Measurements from ENCODE around the gene SPCS1. TPM values are rescaled to one million over a fixed set of nuclear protein-coding genes. Genes with fewer than 3 reads are reported as not detected.
A peak's percentile ranks its signal among the peaks of the same experiment; 100 is the strongest.

SPCS1 gene
- total RNA-seq, 1 experiment from 2014 or later, result 124 TPM

DNA sequence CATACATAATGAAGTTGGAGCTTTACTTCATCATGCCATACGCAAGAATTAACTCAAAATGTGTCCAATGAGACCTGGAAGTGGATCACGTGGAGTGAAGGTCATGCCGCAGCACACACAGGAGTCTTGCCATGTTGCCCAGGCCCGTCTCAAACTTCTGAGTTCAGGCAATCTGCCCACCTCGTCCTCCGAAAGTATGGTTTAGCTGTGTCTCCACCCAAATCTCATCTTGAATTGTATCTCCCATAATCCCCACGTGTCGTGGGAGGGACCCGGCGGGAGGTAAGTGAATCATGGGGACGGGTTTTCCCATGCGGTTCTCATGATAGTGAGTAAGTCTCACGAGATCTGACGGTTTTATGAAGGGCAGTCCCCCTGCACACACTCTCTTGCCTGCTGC is 25.7 kb downstream of the SPCS1 start:
- no peak overlapping the region for H3K9ac ChIP-seq (ENCODE audit: low read length)
- TF ChIP-seq CEBPB (IDR thresholded peaks at IDR 0.05; ENCODE audit: low read depth), result no peak
- H3K27ac ChIP-seq (ENCODE audit: low read depth, low read length), result no peak overlapping the region
- no peak overlapping the region for H2AFZ ChIP-seq (ENCODE audit: low read depth, low read length, poor library complexity, severe bottlenecking)
- RAD21 ChIA-PET (ENCODE audit: low non-redundant PET in 1 of 2, low total read pairs in 2 of 2, uncharacterized antibody in 2 of 2, unreplicated experiment in 2 of 2), result no interaction called here
- no peaks in the 10 kb centered on the region for H3K27me3 ChIP-seq (ENCODE audit: insufficient read depth, low read length)
- H4K20me1 ChIP-seq (ENCODE audit: insufficient read depth), result no peaks in the 10 kb centered on the region
- intact Hi-C loops (cut with micrococcal nuclease), result no loop called here
- H3K4me2 ChIP-seq (ENCODE audit: low read length), result no peak overlapping the region
- H3K9me3 ChIP-seq (ENCODE audit: control insufficient read depth in 1 of 2, insufficient read depth in 1 of 2, low read depth in 1 of 2, low read length in 2 of 2), result no peaks in the 10 kb centered on the region
- H3K4me3 ChIP-seq (replicated peaks in 1 of 2; ENCODE audit: low read depth in 1 of 2, low read length in 2 of 2), result no peak overlapping the region
- CTCF ChIA-PET, result no interaction called here
- no peaks in the 10 kb centered on the region for H3K9me2 ChIP-seq (ENCODE audit: insufficient read depth)
- ATAC-seq, result no peak
- no peak for DNase-seq (ENCODE audit: low read depth, low spot score)
- H3K4me1 ChIP-seq (ENCODE audit: control insufficient read depth in 1 of 2, insufficient read depth in 2 of 2, low read length in 2 of 2), result peaks cover 0 to 9% of the 10 kb centered on the region in 2 experiments; a peak in 1 of 4 replicates
- POLR2A ChIA-PET, result no interaction called here
- no TSS peak for BruUV-seq (replicated peaks)
- no peaks in the 10 kb centered on the region for H3K79me2 ChIP-seq (ENCODE audit: insufficient read depth, low read length)
- peaks cover 14 to 37% of the 10 kb centered on the region in 2 experiments for H3K36me3 ChIP-seq (ENCODE audit: control insufficient read depth in 1 of 2, insufficient read depth in 2 of 2, low read length in 2 of 2)

DNA sequence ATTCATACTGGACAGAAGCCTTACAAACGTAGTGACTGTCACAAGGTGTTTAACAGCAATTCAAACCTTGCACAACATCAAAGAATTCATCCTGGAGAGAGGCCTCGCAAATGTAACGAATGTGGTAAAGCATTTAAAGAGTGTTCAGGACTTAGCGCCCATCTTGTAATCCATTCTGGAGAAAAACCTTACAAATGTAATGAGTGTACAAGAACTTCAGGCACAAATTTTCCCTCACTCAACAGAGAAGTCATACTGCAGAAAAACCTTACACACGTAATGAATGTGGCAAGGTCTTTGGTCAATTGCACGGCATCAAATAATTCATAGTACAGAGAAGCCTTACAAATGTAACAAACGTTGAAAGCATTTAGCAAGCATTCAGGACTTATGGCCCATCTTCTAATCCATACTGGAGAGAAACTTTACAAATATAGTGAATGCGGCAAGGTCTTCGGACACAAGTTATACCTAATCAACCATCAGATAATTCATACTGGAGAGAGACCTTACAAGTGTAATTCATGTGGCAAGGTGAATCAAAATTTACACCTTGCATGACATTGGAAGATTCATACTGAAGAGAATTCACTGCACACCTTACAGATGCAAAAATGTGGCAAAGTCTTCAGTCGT is 27.5 kb downstream of the SPCS1 start:
- Histone ChIP-seq H3K9me3 (ENCODE audit: control insufficient read depth in 1 of 2, insufficient read depth in 1 of 2, low read depth in 1 of 2, low read length in 2 of 2) (no peaks in the 10 kb centered on the region), H3K4me2 (ENCODE audit: low read length) (no peak overlapping the region), H3K79me2 (ENCODE audit: insufficient read depth, low read length) (no peaks in the 10 kb centered on the region), H2AFZ (ENCODE audit: low read depth, low read length, poor library complexity, severe bottlenecking) (no peak overlapping the region), H3K36me3 (ENCODE audit: control insufficient read depth in 1 of 2, insufficient read depth in 2 of 2, low read length in 2 of 2) (peaks cover 17 to 37% of the 10 kb centered on the region in 2 experiments), H3K9ac (ENCODE audit: low read length) (no peak overlapping the region), H3K27ac (ENCODE audit: low read depth, low read length) (no peak overlapping the region), H3K4me3 (replicated peaks in 1 of 2; ENCODE audit: low read depth in 1 of 2, low read length in 2 of 2) (no peak overlapping the region), H3K9me2 (ENCODE audit: insufficient read depth) (no peaks in the 10 kb centered on the region), H3K4me1 (ENCODE audit: control insufficient read depth in 1 of 2, insufficient read depth in 2 of 2, low read length in 2 of 2) (peaks cover 0 to 9% of the 10 kb centered on the region in 2 experiments; a peak in 1 of 4 replicates), H4K20me1 (ENCODE audit: insufficient read depth) (no peaks in the 10 kb centered on the region), H3K27me3 (ENCODE audit: insufficient read depth, low read length) (no peaks in the 10 kb centered on the region)
- intact Hi-C loops (cut with micrococcal nuclease), result no loop called here
- ChIA-PET RAD21 (ENCODE audit: low non-redundant PET in 1 of 2, low total read pairs in 2 of 2, uncharacterized antibody in 2 of 2, unreplicated experiment in 2 of 2) (no interaction called here), CTCF (no interaction called here), POLR2A (no interaction called here)
- ATAC-seq (no peak), DNase-seq (ENCODE audit: low read depth, low spot score) (no peak)
- no peak for TF ChIP-seq RAD21 (IDR thresholded peaks at IDR 0.05; ENCODE audit: low read depth)
- TF ChIP-seq ZNF274 (IDR thresholded peaks at IDR 0.05; ENCODE audit: low read depth, low read length), result peak; percentile 21; the same call in 1 of the 2 replicates
- no TSS peak for BruUV-seq (replicated peaks)
